MCF 10A (cell line): ENCODE data around the gene RSPO1. TPM values are rescaled to one million over a fixed set of nuclear protein-coding genes. Genes with fewer than 3 reads are reported as not detected.

ENCODE experiments used
- BruUV-seq: library from RNA; stranded (reverse); fragments of 400-500 nt; replicated peaks from 2 replicates; lab custom pipeline; 2021; lab: Mats Ljungman, UMichigan
- CTCF ChIA-PET: fragments of 300-600 bp; sonication (Branson Sonifier 250); formaldehyde crosslinking; extraction: SDS; loops from one replicate; lab custom pipeline; 2021; ENCODE audit warnings: antibody characterized with exemption, inconsistent platforms; lab: Yijun Ruan, JAX
- POLR2A ChIA-PET: fragments of 300-600, 350-650 bp; sonication (Branson Sonifier 250); formaldehyde crosslinking; extraction: SDS; loops from one replicate; lab custom pipeline; 2020; ENCODE audit warnings: antibody characterized with exemption, inconsistent platforms; lab: Yijun Ruan, JAX
- DNase-seq: peaks from one replicate; pipeline ENCODE4 v3.0.0-alpha.2; 2018; ENCODE audit not compliant: unreplicated experiment
- H3K27ac Mint-ChIP-seq: one replicate; pipeline ENCODE4 v1.8.0; 2022; ENCODE audit warnings: mild to moderate bottlenecking, low read depth, mixed read lengths; ENCODE audit not compliant: unreplicated experiment
- H3K27me3 Mint-ChIP-seq: one replicate; pipeline ENCODE4 v1.8.0; 2022; ENCODE audit warnings: mixed read lengths; ENCODE audit not compliant: insufficient read depth, unreplicated experiment
- H3K36me3 Mint-ChIP-seq: one replicate; pipeline ENCODE4 v1.8.0; 2022; ENCODE audit warnings: mild to moderate bottlenecking, moderate library complexity, mixed read lengths; ENCODE audit not compliant: insufficient read depth, unreplicated experiment
- H3K4me1 Mint-ChIP-seq: one replicate; pipeline ENCODE4 v1.8.0; 2022; ENCODE audit warnings: mixed read lengths; ENCODE audit not compliant: insufficient read depth, unreplicated experiment
- H3K4me3 Mint-ChIP-seq: one replicate; pipeline ENCODE4 v1.8.0; 2022; ENCODE audit warnings: mild to moderate bottlenecking, moderate library complexity, mixed read lengths; ENCODE audit not compliant: unreplicated experiment
- H3K9me3 Mint-ChIP-seq: one replicate; pipeline ENCODE4 v1.8.0; 2022; ENCODE audit warnings: mixed read lengths; ENCODE audit not compliant: unreplicated experiment
- intact Hi-C: fragments of 100-400 bp; cut with micrococcal nuclease; formaldehyde crosslinking; loops from 2 replicates; pipeline ENCODE4 v1.14.1; 2022
- total RNA-seq: library from RNA; stranded (reverse); gene quantifications from 2 replicates; pipeline ENCODE4 v1.2.3, GENCODE V29; 2022
- TF ChIP-seq, protein P1 (sequence below): fragments of 200-600 bp; IDR thresholded peaks from one replicate; pipeline ENCODE4 v1.8.0; 2022; ENCODE audit warnings: antibody characterized with exemption, mild to moderate bottlenecking; ENCODE audit not compliant: unreplicated experiment

Gene RSPO1
- total RNA-seq, 1 experiment from 2014 or later, result not detected

DNA sequence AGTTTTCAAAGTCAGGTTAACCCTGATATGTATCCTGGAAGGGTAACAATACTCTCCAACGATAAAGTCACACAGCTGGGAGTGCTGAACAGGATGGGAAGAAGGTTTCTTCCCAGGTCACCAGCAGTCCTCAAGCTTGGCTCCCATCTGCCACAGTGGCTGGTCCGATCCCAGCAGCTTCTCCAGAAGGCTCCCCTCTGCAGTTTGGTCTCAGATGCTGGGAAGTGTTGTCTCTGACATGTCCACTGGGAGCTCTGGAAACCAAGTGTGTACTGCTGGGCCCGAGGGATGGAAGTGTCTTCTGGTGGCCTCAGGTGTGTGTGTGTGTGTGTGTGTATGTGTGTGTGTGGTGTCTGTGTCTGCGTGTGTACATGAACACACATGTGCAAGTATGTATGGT, 22.5 kb downstream of the RSPO1 start:
- ChIA-PET POLR2A (no interaction called here), CTCF (interaction anchor here (0.6 to 1.6 kb wide), 4 partner anchors 9 to 1036 kb away, joined by 3 to 9 read pairs (median 4); no protein-coding TSS in a partner anchor)
- no peak overlapping the region for H3K4me3 Mint-ChIP-seq
- H3K36me3 Mint-ChIP-seq, result no peaks in the 10 kb centered on the region
- no peaks in the 10 kb centered on the region for H3K9me3 Mint-ChIP-seq
- H3K4me1 Mint-ChIP-seq, result no peaks in the 10 kb centered on the region
- peaks cover 22% of the 10 kb centered on the region for H3K27me3 Mint-ChIP-seq
- TF ChIP-seq, protein P1, sequence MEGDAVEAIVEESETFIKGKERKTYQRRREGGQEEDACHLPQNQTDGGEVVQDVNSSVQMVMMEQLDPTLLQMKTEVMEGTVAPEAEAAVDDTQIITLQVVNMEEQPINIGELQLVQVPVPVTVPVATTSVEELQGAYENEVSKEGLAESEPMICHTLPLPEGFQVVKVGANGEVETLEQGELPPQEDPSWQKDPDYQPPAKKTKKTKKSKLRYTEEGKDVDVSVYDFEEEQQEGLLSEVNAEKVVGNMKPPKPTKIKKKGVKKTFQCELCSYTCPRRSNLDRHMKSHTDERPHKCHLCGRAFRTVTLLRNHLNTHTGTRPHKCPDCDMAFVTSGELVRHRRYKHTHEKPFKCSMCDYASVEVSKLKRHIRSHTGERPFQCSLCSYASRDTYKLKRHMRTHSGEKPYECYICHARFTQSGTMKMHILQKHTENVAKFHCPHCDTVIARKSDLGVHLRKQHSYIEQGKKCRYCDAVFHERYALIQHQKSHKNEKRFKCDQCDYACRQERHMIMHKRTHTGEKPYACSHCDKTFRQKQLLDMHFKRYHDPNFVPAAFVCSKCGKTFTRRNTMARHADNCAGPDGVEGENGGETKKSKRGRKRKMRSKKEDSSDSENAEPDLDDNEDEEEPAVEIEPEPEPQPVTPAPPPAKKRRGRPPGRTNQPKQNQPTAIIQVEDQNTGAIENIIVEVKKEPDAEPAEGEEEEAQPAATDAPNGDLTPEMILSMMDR, result no peak
- no peak for DNase-seq
- H3K27ac Mint-ChIP-seq, result no peak overlapping the region
- BruUV-seq, result no TSS peak
- intact Hi-C loops, result no loop called here

DNA sequence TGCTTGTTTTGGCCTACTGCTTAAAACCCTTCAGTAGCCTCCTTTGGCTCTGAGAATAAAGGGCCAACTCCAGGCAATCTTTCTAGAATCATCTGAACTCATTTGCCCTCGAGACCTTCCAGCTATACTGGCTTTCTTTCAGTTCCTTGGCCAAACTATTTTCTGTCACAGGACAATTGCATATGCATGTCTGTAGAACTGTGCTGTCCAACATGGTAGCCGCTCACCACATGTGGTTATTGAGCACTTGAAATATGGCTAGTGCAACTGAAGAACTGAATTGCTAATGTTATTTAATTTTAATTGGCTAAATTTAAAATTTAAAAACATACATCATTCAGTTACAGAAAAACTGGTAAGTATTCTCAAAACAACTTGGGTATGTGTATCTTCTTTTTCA, 24.7 kb downstream of the RSPO1 start:
- no peaks in the 10 kb centered on the region for H3K9me3 Mint-ChIP-seq
- intact Hi-C loops, result loop anchor here (10.0 kb wide), 1 partner anchor 1215 kb away; no protein-coding TSS in a partner anchor
- ChIA-PET CTCF (interaction anchor here (0.6 to 15.7 kb wide), 2 partner anchors 13 to 75 kb away, joined by 3 to 271 read pairs; a partner anchor contains a TSS), POLR2A (no interaction called here)
- no peak overlapping the region for H3K27ac Mint-ChIP-seq
- no peaks in the 10 kb centered on the region for H3K27me3 Mint-ChIP-seq
- H3K36me3 Mint-ChIP-seq, result no peaks in the 10 kb centered on the region
- no peak overlapping the region for H3K4me3 Mint-ChIP-seq
- TF ChIP-seq, protein P1, result no peak
- DNase-seq, result no peak
- no peaks in the 10 kb centered on the region for H3K4me1 Mint-ChIP-seq
- BruUV-seq, result no TSS peak

DNA sequence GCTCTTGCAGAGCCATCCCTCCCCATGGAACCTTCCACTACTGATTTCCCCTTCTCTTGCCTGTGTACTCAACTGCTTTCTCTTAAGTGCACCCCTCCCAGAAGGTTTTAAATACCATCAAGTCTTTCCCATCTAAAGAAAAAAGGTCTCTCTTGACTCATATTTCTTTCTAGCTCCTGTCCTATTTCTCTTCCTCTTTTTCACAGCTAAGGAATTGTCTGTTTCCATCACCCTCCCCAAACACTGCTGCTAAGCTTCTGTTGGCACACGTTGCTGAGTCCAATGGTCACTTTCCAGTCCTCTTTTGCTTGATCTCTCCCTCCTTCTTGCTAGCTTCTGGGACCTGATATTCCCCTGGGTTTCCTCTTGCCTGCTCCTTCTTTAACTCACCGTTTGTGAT, 25.7 kb downstream of the RSPO1 start:
- no peak for DNase-seq
- Mint-ChIP-seq H3K27ac (no peak overlapping the region), H3K4me3 (no peak overlapping the region), H3K4me1 (no peaks in the 10 kb centered on the region), H3K9me3 (no peaks in the 10 kb centered on the region), H3K36me3 (no peaks in the 10 kb centered on the region), H3K27me3 (no peaks in the 10 kb centered on the region)
- ChIA-PET CTCF (interaction anchor here (0.6 to 15.7 kb wide), 4 partner anchors 8 to 100 kb away, joined by 3 to 271 read pairs (median 4); a partner anchor contains a TSS), POLR2A (no interaction called here)
- TF ChIP-seq, protein P1, result no peak
- intact Hi-C loops, result loop anchor here (10.0 kb wide), 1 partner anchor 1216 kb away; no protein-coding TSS in a partner anchor
- BruUV-seq, result no TSS peak

DNA sequence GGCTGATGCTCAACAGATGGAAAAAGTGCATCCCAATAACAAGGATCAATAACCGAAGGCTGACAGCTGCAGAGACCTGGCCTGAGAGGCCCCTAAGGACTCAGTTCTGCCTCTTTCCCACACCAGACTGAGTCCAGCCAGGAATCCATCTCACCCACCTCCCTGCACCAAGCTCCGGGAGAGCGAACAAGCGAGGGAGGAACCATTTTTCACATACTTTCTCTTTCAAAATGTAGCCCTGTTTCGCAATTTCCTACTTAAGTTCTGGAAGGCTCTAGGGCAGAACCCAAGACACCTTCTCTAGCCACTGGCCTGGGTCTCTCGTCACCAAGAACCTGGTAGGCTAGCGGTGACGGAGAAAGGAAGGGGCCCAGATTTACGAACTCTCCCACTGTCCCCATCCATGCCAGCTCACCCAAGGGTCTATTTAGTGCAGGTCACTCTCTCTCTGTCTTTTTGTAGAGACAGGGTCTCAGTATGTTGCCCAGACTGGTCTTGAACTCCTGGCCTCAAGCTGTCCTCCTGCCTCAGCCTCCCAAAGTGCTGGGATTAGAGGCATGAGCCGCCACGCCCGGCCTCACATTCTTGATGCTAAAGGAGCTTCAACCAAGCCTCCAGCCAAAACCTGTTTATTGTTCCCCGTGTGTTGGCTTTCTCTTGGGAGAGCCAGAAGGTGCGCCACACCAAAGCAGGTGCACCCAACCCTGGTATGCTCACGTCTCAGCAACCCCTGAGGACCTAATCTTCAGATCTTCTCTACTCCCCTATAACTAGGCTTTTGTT, 28.0 kb downstream of the RSPO1 start:
- Mint-ChIP-seq H3K36me3 (peaks cover 5% of the 10 kb centered on the region), H3K4me1 (no peaks in the 10 kb centered on the region), H3K9me3 (no peaks in the 10 kb centered on the region), H3K27ac (no peak overlapping the region), H3K27me3 (no peaks in the 10 kb centered on the region), H3K4me3 (no peak overlapping the region)
- intact Hi-C loops, result loop anchor here (10.0 kb wide), 1 partner anchor 1218 kb away; no protein-coding TSS in a partner anchor
- ChIA-PET CTCF (interaction anchor here (1.0 to 15.7 kb wide), 4 partner anchors 8 to 143 kb away, joined by 3 to 271 read pairs (median 3); a partner anchor contains a TSS), POLR2A (no interaction called here)
- TF ChIP-seq, protein P1, result no peak
- BruUV-seq, result no TSS peak
- DNase-seq, result no peak
